HCEC 1CT (cell line): ENCODE data around the gene PHACTR1.

Experiments
- DNase-seq: peaks from one replicate; pipeline ENCODE4 v3.0.0-alpha.2; 2017

Gene PHACTR1

GRCh38 chr6:13334953-13335352 is 618.4 kb downstream of the PHACTR1 start:
- no peak for DNase-seq

GRCh38 chr6:13336553-13336952 is 620.0 kb downstream of the PHACTR1 start:
- peak; percentile 70 for DNase-seq

GRCh38 chr6:13338038-13338437 is 621.5 kb downstream of the PHACTR1 start:
- no peak for DNase-seq
